GM12878 (cell line): ENCODE results near the gene MAGEA10. TPM values are rescaled to one million over a fixed set of nuclear protein-coding genes. Genes with fewer than 3 reads are reported as not detected.
"Not testable (repeated sequence)": the region's sequence is repeated elsewhere in the genome, so short reads cannot be mapped to it uniquely, and the experiment has no call there.

ENCODE experiments used
- ATAC-seq: fragments of 200-7000 bp; cut with Tn5 transposase; 3 replicates; pipeline ENCODE4 v1.9.1; 2020; ENCODE audit warnings: mild to moderate bottlenecking, moderate library complexity
- BruUV-seq: library from RNA; stranded (reverse); fragments of 400-500 nt; replicated peaks from 2 replicates; lab custom pipeline; 2021; lab: Mats Ljungman, UMichigan
- CTCF ChIA-PET: fragments of 300-600 bp; sonication (Branson Sonifier 250); formaldehyde crosslinking; extraction: SDS; loops from one replicate; lab custom pipeline; 2021; ENCODE audit warnings: inconsistent platforms; lab: Yijun Ruan, JAX
- POLR2A ChIA-PET: fragments of 350-600 bp; formaldehyde crosslinking; extraction: SDS; loops from one replicate; lab custom pipeline; 2021; ENCODE audit warnings: inconsistent platforms; lab: Charles Lee
- RAD21 ChIA-PET: fragments of 300-600 bp; sonication (Branson Sonifier 250); formaldehyde crosslinking; loops from one replicate; lab custom pipeline; 2023; ENCODE audit warnings: antibody characterized with exemption; ENCODE audit not compliant: unreplicated experiment; lab: Charles Lee
- SMC1A ChIA-PET: fragments of 300-600 bp; sonication (Branson Sonifier 250); formaldehyde crosslinking; loops from one replicate; lab custom pipeline; 2023; ENCODE audit not compliant: unreplicated experiment, uncharacterized antibody; lab: Charles Lee
- DNase-seq: peaks from one replicate; pipeline ENCODE4 v3.0.0-alpha.2; 2011; ENCODE audit warnings: low read depth, low spot score
- FAIRE-seq: peaks from 3 replicates; lab custom pipeline; 2011; peaks lifted over from hg19 to GRCh38; lab: Jason Lieb, UNC
- H2AFZ ChIP-seq: 2 replicates; pipeline ENCODE4 v1.6.0; 2011; ENCODE audit warnings: low read depth, low read length, control low read depth; ENCODE audit not compliant: control insufficient read depth
- H3K27ac ChIP-seq: 2 replicates; pipeline ENCODE4 v1.5.1; 2011; ENCODE audit warnings: control low read depth; ENCODE audit not compliant: control insufficient read depth, insufficient read depth
- H3K27me3 ChIP-seq, 2 experiments: replicated peaks in 1 of 2; 2 replicates each; pipeline versions ENCODE4 v1.6.0 to v1.6.1; 2011; ENCODE audit warnings: low read length in 1 of 2; ENCODE audit not compliant: control insufficient read depth in 2 of 2, insufficient read depth in 2 of 2
- H3K36me3 ChIP-seq, 2 experiments: 2 replicates each; pipeline ENCODE4 v1.5.1; 2011; ENCODE audit warnings: low read length in 1 of 2; ENCODE audit not compliant: control insufficient read depth in 2 of 2, insufficient read depth in 2 of 2
- H3K4me1 ChIP-seq: 2 replicates; pipeline ENCODE4 v1.6.1; 2011; ENCODE audit warnings: mild to moderate bottlenecking, low read length, moderate library complexity, mixed read lengths; ENCODE audit not compliant: control insufficient read depth, insufficient read depth
- H3K4me2 ChIP-seq: 2 replicates; pipeline ENCODE4 v1.6.0; 2011; ENCODE audit warnings: control low read depth; ENCODE audit not compliant: control insufficient read depth, insufficient read depth
- H3K4me3 ChIP-seq: fragments of 200-600 bp; sonication (generic); 2 replicates; pipeline ENCODE4 v1.5.1; 2016
- H3K79me2 ChIP-seq: 2 replicates; pipeline ENCODE4 v1.6.0; 2011; ENCODE audit warnings: low read length; ENCODE audit not compliant: control insufficient read depth, insufficient read depth
- H3K9ac ChIP-seq: 2 replicates; pipeline ENCODE4 v1.8.0; 2011; ENCODE audit warnings: low read length, control low read depth, mixed read lengths; ENCODE audit not compliant: control insufficient read depth, insufficient read depth
- H3K9me3 ChIP-seq: replicated peaks from 3 replicates; pipeline ENCODE4 v1.5.1; 2011; ENCODE audit warnings: mild to moderate bottlenecking, low read length; ENCODE audit not compliant: control insufficient read depth, insufficient read depth
- H4K20me1 ChIP-seq: 2 replicates; pipeline ENCODE4 v1.6.0; 2011; ENCODE audit not compliant: control insufficient read depth, insufficient read depth
- BCLAF1 ChIP-seq: fragments of 450-650 bp; IDR thresholded peaks from 2 replicates; pipeline ENCODE4 v1.6.1; 2017; ENCODE audit warnings: antibody characterized with exemption, mild to moderate bottlenecking, moderate library complexity
- GATAD2B ChIP-seq: fragments of 450-650 bp; conservative IDR thresholded peaks from 2 replicates; pipeline ENCODE4 v1.6.1; 2017; ENCODE audit warnings: low read depth, mild to moderate bottlenecking, moderate library complexity
- SIN3A ChIP-seq: IDR thresholded peaks from 2 replicates; pipeline ENCODE4 v1.6.1; 2012; ENCODE audit warnings: low read depth, low read length, improper control_type of control experiment
- WGBS: methylation state at CpG from one replicate; pipeline ENCODE4 v1.1.6; 2016; ENCODE audit warnings: low lambda C conversion rate; ENCODE audit not compliant: insufficient replicate concordance, insufficient coverage; ENCODE audit errors: missing lambda C conversion rate; 5-methylcytosine and 5-hydroxymethylcytosine counted together
- in situ Hi-C: fragments of 300-500 bp; cut with MboI; formaldehyde crosslinking; loops from 9 replicates; pipeline ENCODE4 v1.14.3; 2018; ENCODE audit warnings: mixed read lengths
- intact Hi-C: fragments of 100-400 bp; cut with micrococcal nuclease; formaldehyde crosslinking; loops from one replicate; pipeline ENCODE4 v1.14.2; 2022; ENCODE audit not compliant: unreplicated experiment
- polyA plus RNA-seq, 11 experiments: library from polyadenylated mRNA; depleted of rRNA in 4 of 11; unstranded in 6 of 11; stranded (reverse) in 5 of 11; fragments of >200 nt; fragmentation: Nextera tagmentation in 4 of 11; fragmentation: Illumina TruSeq in 1 of 11; extraction: Ambion mirVana in 4 of 11; extraction: Trizol in 1 of 11; gene quantifications; 1 replicate in 1 of 11; 2 replicates in 10 of 11; pipeline versions ENCODE4 v1.2.1 to v1.2.3, GENCODE V29; 2011 to 2016; ENCODE audit warnings: inconsistent platforms in 2 of 11, missing spikeins in 2 of 11, low read depth in 1 of 11
- total RNA-seq, 4 experiments: library from RNA; depleted of rRNA in 3 of 4; stranded (reverse); fragments of >200 nt in 3 of 4; fragmentation: Illumina TruSeq in 1 of 4; extraction: Trizol in 1 of 4; gene quantifications; 2 replicates each; pipeline versions ENCODE4 v1.2.1 to v1.2.3, GENCODE V29; 2013 to 2021

Gene MAGEA10
- total and polyA plus RNA-seq, 10 of the 15 experiments (the other 5 are each of a cell fraction or from before 2014, with no cell fraction given): not detected

GRCh38 chrX:152129069-152129844 is 9.1 kb downstream of the MAGEA10 start:
- H3K36me3 ChIP-seq, H3K4me3 ChIP-seq, H3K4me1 ChIP-seq, FAIRE-seq, H3K27me3 ChIP-seq, H2AFZ ChIP-seq, H3K9ac ChIP-seq, in situ Hi-C loops, H3K27ac ChIP-seq, H3K9me3 ChIP-seq, BruUV-seq, H3K4me2 ChIP-seq, SMC1A ChIA-PET, DNase-seq, RAD21 ChIA-PET, intact Hi-C loops, ATAC-seq, POLR2A ChIA-PET, H3K79me2 ChIP-seq, H4K20me1 ChIP-seq: not testable (repeated sequence)
- WGBS: 23% methylated on average over 4 of the region's 4 CpGs
- CTCF ChIA-PET: interaction anchor here (0.6 kb wide), 1 partner anchor 34 kb away, joined by 3 read pairs; no protein-coding TSS in a partner anchor

- no peak overlapping the region for H3K4me3 ChIP-seq
- no peaks in the 10 kb centered on the region for H3K36me3 ChIP-seq
- SMC1A ChIA-PET: no interaction called here
- no peak for FAIRE-seq
- WGBS: 0% methylated on average over 3 of the region's 3 CpGs
- no peaks in the 10 kb centered on the region for H3K9me3 ChIP-seq
- in situ Hi-C loops (no loop called here), intact Hi-C loops (no loop called here)
- H3K4me1 ChIP-seq: no peaks in the 10 kb centered on the region
- no peak for ATAC-seq
- no peaks in the 10 kb centered on the region for H3K27me3 ChIP-seq
- H3K79me2 ChIP-seq: no peaks in the 10 kb centered on the region
- POLR2A ChIA-PET: no interaction called here
- no peaks in the 10 kb centered on the region for H4K20me1 ChIP-seq
- H3K4me2 ChIP-seq: no peak overlapping the region
- BruUV-seq: no TSS peak
- RAD21 ChIA-PET: no interaction called here
- H3K9ac ChIP-seq: no peak overlapping the region
- no peak for DNase-seq
- CTCF ChIA-PET: no interaction called here
- no peak overlapping the region for H3K27ac ChIP-seq
- H2AFZ ChIP-seq: no peak overlapping the region
- no peak for TF ChIP-seq SIN3A
- TF ChIP-seq GATAD2B: no peak
- TF ChIP-seq BCLAF1: no peak
These were observed 21.1 kb downstream of the MAGEA10 start for GRCh38 chrX:152117305-152117704.
